Frontal cortex (tissue), 4 donors: ENCODE measurements around the gene AASDH. TPM values are rescaled to one million over a fixed set of nuclear protein-coding genes. Genes with fewer than 3 reads are reported as not detected.

ENCODE experiments used
- DNase-seq, 2 donors: peaks; one replicate each; pipeline ENCODE4 v3.0.0; 2012; ENCODE audit warnings: low spot score in 2 of 2
- FAIRE-seq: peaks from 2 replicates; lab custom pipeline; 2012; peaks lifted over from hg19 to GRCh38; lab: Jason Lieb, UNC
- small RNA-seq: library from RNA; depleted of rRNA; stranded (forward); fragments of <200 nt; gene quantifications from one replicate; pipeline ENCODE3, GENCODE V24; 2014
- total RNA-seq: library from RNA; depleted of rRNA; stranded (reverse); fragments of >200 nt; gene quantifications from one replicate; pipeline ENCODE4 v1.2.3, GENCODE V29; 2014
- donor health status: control.
- donor health status: control.
- donor health status: control.

AASDH gene
- total RNA-seq, 1 donor from 2014 or later: 24.1 TPM

- FAIRE-seq (no peak), DNase-seq (no peak)
These were observed 90.8 kb downstream of the AASDH start for GRCh38 chr4:56296526-56296925.

- DNase-seq: no peak
- no peak for FAIRE-seq
These were observed 94.2 kb downstream of the AASDH start for GRCh38 chr4:56293121-56293520.

GRCh38 chr4:56289934-56290333 lies 97.4 kb downstream of the AASDH start:
- no peak for DNase-seq
- no peak for FAIRE-seq

- no peak for FAIRE-seq
- DNase-seq: no peak
These were observed 98.6 kb downstream of the AASDH start for GRCh38 chr4:56288663-56289062.

Small RNA genes lying within 50 kb of the gene (small RNA-seq; reads per million reads assigned to genes)
- gene RNU6-197P: not detected

Other genes with a start within 250 kb of the AASDH start
- gene PPAT, start 48.1 kb upstream of the AASDH start, total RNA-seq: 24.9 TPM
- gene PAICS, start 48.8 kb upstream of the AASDH start, total RNA-seq: 6.9 TPM
- gene SRP72, start 80.1 kb upstream of the AASDH start, total RNA-seq: 51.4 TPM
- 2.4 TPM for gene ARL9, start 118.3 kb upstream of the AASDH start, total RNA-seq